HG03060 (cell line): ENCODE data around the gene ATP1B2.
A peak's percentile ranks its signal among the peaks of the same experiment; 100 is the strongest.
"Not testable (repeated sequence)": the region's sequence is repeated elsewhere in the genome, so short reads cannot be mapped to it uniquely, and the experiment has no call there.

Source experiments
- ATAC-seq: cut with Tn5 transposase; IDR thresholded peaks from one replicate; pipeline ENCODE4 v1.9.1; 2021; ENCODE audit warnings: low read depth, moderate number of reproducible peaks; ENCODE audit not compliant: unreplicated experiment

Gene ATP1B2

GRCh38 chr17:7650509-7651096, at the start of gene ATP1B2:
TSS of gene ATP1B2 (plus strand) at chr17:7650926. CDS start at chr17:7651519, 593 bp downstream.
- ATAC-seq, result no peak

- no peak for ATAC-seq
These were observed 44.4 kb upstream of the ATP1B2 start for GRCh38 chr17:7606280-7606679.

DNA sequence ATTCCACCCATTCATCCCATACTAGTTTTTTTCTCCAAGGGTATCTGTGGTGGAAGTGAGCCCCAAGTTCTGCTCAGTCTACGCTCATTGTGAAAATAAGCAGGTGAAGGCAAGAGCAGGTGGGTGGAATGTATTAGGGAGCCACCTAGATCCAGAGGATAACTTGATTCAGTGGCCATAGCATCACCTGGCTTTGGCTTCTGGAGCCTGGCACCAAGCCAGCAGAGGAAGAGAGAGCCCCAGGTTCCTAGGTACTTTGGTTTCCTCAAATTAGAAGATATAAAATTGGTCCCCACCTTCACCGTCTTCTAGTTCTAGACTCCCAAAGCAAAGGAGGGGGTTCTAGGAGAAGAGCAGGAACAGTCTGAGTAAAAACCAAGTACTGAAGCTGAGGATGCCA, 40.1 kb upstream of the ATP1B2 start:
- ATAC-seq, result no peak

- no peak for ATAC-seq
These were observed 39.0 kb upstream of the ATP1B2 start for GRCh38 chr17:7611635-7612293.

GRCh38 chr17:7612294-7612640, 38.5 kb upstream of the ATP1B2 start:
- ATAC-seq, result no peak

GRCh38 chr17:7613769-7614424, 36.8 kb upstream of the ATP1B2 start:
- peak; percentile 4 for ATAC-seq

- ATAC-seq, result peak; percentile 73
These were observed 36.1 kb upstream of the ATP1B2 start, which contains the start of gene FXR2 for GRCh38 chr17:7614425-7615264. TSS of gene FXR2 (minus strand) at chr17:7614897. CDS start at chr17:7614532, 365 bp downstream.

GRCh38 chr17:7615265-7615747, 35.4 kb upstream of the ATP1B2 start:
- ATAC-seq, result no peak

- no peak for ATAC-seq
These were observed 32.1 kb upstream of the ATP1B2 start for GRCh38 chr17:7618608-7619007.

- no peak for ATAC-seq
These were observed 29.9 kb upstream of the ATP1B2 start for GRCh38 chr17:7620835-7621234.

- no peak for ATAC-seq
These were observed 27.1 kb upstream of the ATP1B2 start for GRCh38 chr17:7623661-7624060.

GRCh38 chr17:7625749-7626148, 25.0 kb upstream of the ATP1B2 start:
- ATAC-seq, result not testable (repeated sequence)

DNA sequence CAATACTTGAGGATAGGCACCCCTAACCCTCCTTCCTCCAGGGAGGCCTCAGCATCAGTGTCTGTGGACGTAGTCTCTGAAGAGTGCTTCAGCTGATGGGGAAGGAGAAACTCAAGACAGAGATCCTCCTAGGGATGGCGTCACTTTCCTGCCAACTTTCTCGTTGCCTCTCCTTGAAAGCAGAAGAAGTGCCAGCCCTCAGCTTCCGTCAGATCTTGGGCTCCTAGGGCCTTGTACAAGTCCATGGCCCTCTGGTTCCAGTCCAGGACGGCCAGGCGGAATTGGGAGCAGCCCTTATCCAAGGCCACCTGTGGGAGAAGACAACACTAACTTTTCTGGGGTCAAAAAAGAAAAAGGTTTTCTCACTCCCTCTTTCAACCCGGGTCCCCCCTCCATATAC, 24.4 kb upstream of the ATP1B2 start:
- ATAC-seq, result no peak

- no peak for ATAC-seq
These were observed 23.8 kb upstream of the ATP1B2 start for GRCh38 chr17:7626956-7627249.

- ATAC-seq, result no peak
These were observed 23.2 kb upstream of the ATP1B2 start, which contains the start of gene SAT2 for GRCh38 chr17:7627250-7628121. TSS of gene SAT2 (minus strand) at chr17:7627821. CDS start at chr17:7627635, 186 bp downstream.

DNA sequence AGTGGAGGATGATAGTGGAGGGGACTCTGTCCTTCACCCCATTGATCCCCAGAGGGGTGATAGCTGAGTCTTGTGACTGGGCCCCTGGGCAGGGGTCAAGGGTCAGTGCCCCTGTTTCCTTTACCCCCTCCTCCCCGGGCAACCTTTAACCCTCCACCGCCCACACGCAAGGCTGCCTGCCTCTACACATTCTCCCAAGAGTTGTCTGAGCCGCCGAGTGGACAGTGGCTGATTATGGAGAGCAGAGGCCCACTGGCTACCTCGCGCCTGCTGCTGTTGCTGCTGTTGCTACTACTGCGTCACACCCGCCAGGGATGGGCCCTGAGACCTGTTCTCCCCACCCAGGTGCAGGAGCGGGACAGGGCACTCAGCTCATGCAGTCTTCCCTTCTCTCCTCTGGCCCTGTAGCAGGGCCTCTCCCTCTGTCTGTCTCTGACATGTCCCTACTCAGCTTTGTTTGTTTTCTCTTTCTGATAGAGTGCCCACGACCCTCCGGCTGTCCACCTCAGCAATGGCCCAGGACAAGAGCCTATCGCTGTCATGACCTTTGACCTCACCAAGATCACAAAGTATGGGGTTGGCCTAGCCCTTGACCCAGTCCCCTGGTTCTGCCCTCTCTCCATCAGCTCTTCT, 20.7 kb upstream of the ATP1B2 start, which contains the start of gene SHBG:
Gene SHBG (plus strand): TSS at position 197 of the 633 bp plus-strand sequence. CDS start 38 bp downstream, at position 235.
- ATAC-seq, result no peak

- ATAC-seq, result no peak
These were observed 19.0 kb upstream of the ATP1B2 start for GRCh38 chr17:7631398-7632380.

- no peak for ATAC-seq
These were observed 18.2 kb upstream of the ATP1B2 start for GRCh38 chr17:7632492-7632894.
